Measurements from ENCODE around the gene NUP54. TPM values are rescaled to one million over a fixed set of nuclear protein-coding genes. Genes with fewer than 3 reads are reported as not detected.

Gene NUP54
- total and polyA plus RNA-seq, 5 donors from 2014 or later = 35.4 to 74.8 (median 41.9) TPM

DNA sequence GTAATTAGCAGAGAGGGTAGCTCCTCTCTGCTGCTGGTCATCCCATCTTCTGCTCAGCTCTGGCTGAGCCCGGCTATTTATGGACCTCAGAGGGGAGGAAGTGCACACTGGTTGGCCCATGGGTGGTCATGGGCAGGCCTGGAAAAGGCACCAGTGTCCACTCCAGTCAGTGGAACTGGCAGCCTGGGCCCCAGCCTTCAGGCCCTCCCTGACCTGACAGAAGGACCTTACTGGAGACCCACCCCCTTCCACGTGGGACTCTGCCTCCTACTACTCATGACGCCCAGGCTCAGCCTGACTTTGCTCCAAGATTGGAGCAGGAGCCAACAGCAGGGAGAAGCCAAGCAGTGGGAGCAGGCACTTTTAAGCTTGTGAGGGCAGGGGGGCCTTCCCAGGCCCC, 81.7 kb downstream of the NUP54 start:
- H3K9me3 Mint-ChIP-seq = no peaks in the 10 kb centered on the region
- no peaks in the 10 kb centered on the region for H3K36me3 Mint-ChIP-seq
- H3K4me1 Mint-ChIP-seq = no peaks in the 10 kb centered on the region
- Histone ChIP-seq H3K36me3 (ENCODE audit: control insufficient read depth, insufficient read depth, low read length) (no peaks in the 10 kb centered on the region), H3K9me3 (ENCODE audit: control insufficient read depth in 2 of 2, low read length in 2 of 2) (no peaks in the 10 kb centered on the region), H3K4me3 (ENCODE audit: low read depth, low read length) (no peak overlapping the region), H3K4me1 (ENCODE audit: control insufficient read depth, insufficient read depth, low read length, poor library complexity, severe bottlenecking) (no peaks in the 10 kb centered on the region), H3K27ac (ENCODE audit: insufficient read depth, low read length, poor library complexity, severe bottlenecking) (no peak overlapping the region), H3K27me3 (ENCODE audit: control insufficient read depth, insufficient read depth, low read length) (no peaks in the 10 kb centered on the region)
- no peak overlapping the region for H3K4me3 Mint-ChIP-seq
- DNase-seq = no peak
- H3K27ac Mint-ChIP-seq = no peak overlapping the region
- ATAC-seq (ENCODE audit: low read depth in 2 of 2) = no peak
- no peaks in the 10 kb centered on the region for H3K27me3 Mint-ChIP-seq

Other genes starting within 250 kb of the NUP54 start
- not detected for gene PPEF2, start 245.9 kb downstream of the NUP54 start, total RNA-seq
- gene PPEF2, start 245.9 kb downstream of the NUP54 start, polyA plus RNA-seq = not detected
- 60.5 TPM for gene NAAA, start 207.4 kb downstream of the NUP54 start, total RNA-seq
- 100 to 1,000 TPM; 108 to 135 (median 124) TPM for gene NAAA, start 207.4 kb downstream of the NUP54 start, polyA plus RNA-seq
- gene SDAD1, start 157.5 kb downstream of the NUP54 start, total RNA-seq = 44.3 TPM
- gene SDAD1, start 157.5 kb downstream of the NUP54 start, polyA plus RNA-seq = 10 to 100 TPM; 58.0 to 81.5 (median 69.0) TPM
- not detected for gene CXCL9, start 140.9 kb downstream of the NUP54 start, total RNA-seq
- not detected for gene CXCL9, start 140.9 kb downstream of the NUP54 start, polyA plus RNA-seq
- gene CXCL10, start 124.9 kb downstream of the NUP54 start, total RNA-seq = not detected
- not detected for gene CXCL10, start 124.9 kb downstream of the NUP54 start, polyA plus RNA-seq
- gene CXCL11, start 112.3 kb downstream of the NUP54 start, total RNA-seq = not detected
- gene CXCL11, start 112.3 kb downstream of the NUP54 start, polyA plus RNA-seq = not detected
- not detected for gene ART3, start 73.7 kb downstream of the NUP54 start, total RNA-seq
- gene ART3, start 73.7 kb downstream of the NUP54 start, polyA plus RNA-seq = not detected
- 21.2 TPM for gene SCARB2, start 65.4 kb upstream of the NUP54 start, total RNA-seq
- gene SCARB2, start 65.4 kb upstream of the NUP54 start, polyA plus RNA-seq = 10 to 100 TPM in 2 of 4 donors, 1 to 10 TPM in 2; 8.0 to 14.3 (median 9.3) TPM
- 1.0 TPM for gene FAM47E, start 103.3 kb upstream of the NUP54 start, total RNA-seq
- under 1 TPM in 1 of 4 donors, not detected in 3; 0.57 TPM for gene FAM47E, start 103.3 kb upstream of the NUP54 start, polyA plus RNA-seq
- 0.47 TPM for gene STBD1, start 158.3 kb upstream of the NUP54 start, total RNA-seq
- 1 to 10 TPM in 1 of 4 donors, under 1 TPM in 3; 0.17 to 1.5 (median 0.37) TPM for gene STBD1, start 158.3 kb upstream of the NUP54 start, polyA plus RNA-seq

Measured in CD4-positive, CD25-positive, alpha-beta regulatory T cell (primary cell).